HG02884 (cell line): ENCODE measurements around the gene RNF5.
"Not testable (repeated sequence)": the region's sequence is repeated elsewhere in the genome, so short reads cannot be mapped to it uniquely, and the experiment has no call there.

Source experiments
- ATAC-seq: cut with Tn5 transposase; IDR thresholded peaks from one replicate; pipeline ENCODE4 v1.9.1; 2021; ENCODE audit warnings: mild to moderate bottlenecking, moderate library complexity; ENCODE audit not compliant: unreplicated experiment

RNF5 gene

GRCh38 chr6:32188381-32189068 is 10.3 kb downstream of the RNF5 start:
- ATAC-seq, result no peak

- no peak for ATAC-seq
These were observed 11.0 kb downstream of the RNF5 start for GRCh38 chr6:32189069-32189741.

- ATAC-seq, result no peak
These were observed 11.5 kb downstream of the RNF5 start for GRCh38 chr6:32189742-32190053.

GRCh38 chr6:32190054-32190851 is 12.0 kb downstream of the RNF5 start, which contains the start of gene PBX2:
TSS of gene PBX2 (minus strand) at chr6:32190202. CDS start at chr6:32189915, 287 bp downstream.
- ATAC-seq, result peak; percentile 45

- no peak for ATAC-seq
These were observed 12.9 kb downstream of the RNF5 start for GRCh38 chr6:32190911-32191677.

GRCh38 chr6:32191696-32192607 is 13.7 kb downstream of the RNF5 start:
- ATAC-seq, result no peak

GRCh38 chr6:32192608-32193039 is 14.4 kb downstream of the RNF5 start, which contains the start of gene GPSM3:
TSS of gene GPSM3 (minus strand) at chr6:32192643. CDS start at chr6:32192513, 130 bp downstream.
- no peak for ATAC-seq

GRCh38 chr6:32193096-32193495 is 14.9 kb downstream of the RNF5 start:
- not testable (repeated sequence) for ATAC-seq

- no peak for ATAC-seq
These were observed 16.2 kb downstream of the RNF5 start for GRCh38 chr6:32194388-32194787.

- ATAC-seq, result no peak
These were observed 16.8 kb downstream of the RNF5 start for GRCh38 chr6:32194825-32195651.

- ATAC-seq, result peak; percentile 69
These were observed 17.4 kb downstream of the RNF5 start for GRCh38 chr6:32195652-32195901.

- ATAC-seq, result peak; percentile 77
These were observed 17.9 kb downstream of the RNF5 start for GRCh38 chr6:32195902-32196681.

GRCh38 chr6:32196682-32197616 is 18.7 kb downstream of the RNF5 start:
- ATAC-seq, result no peak

GRCh38 chr6:32198345-32198696 is 20.1 kb downstream of the RNF5 start:
- no peak for ATAC-seq

GRCh38 chr6:32198866-32199265 is 20.7 kb downstream of the RNF5 start:
- ATAC-seq, result no peak

GRCh38 chr6:32200711-32201475 is 22.7 kb downstream of the RNF5 start:
- no peak for ATAC-seq

- no peak for ATAC-seq
These were observed 24.0 kb downstream of the RNF5 start for GRCh38 chr6:32202186-32202585.
